ENCODE data around the gene TNFAIP8L3.

TNFAIP8L3 gene

DNA sequence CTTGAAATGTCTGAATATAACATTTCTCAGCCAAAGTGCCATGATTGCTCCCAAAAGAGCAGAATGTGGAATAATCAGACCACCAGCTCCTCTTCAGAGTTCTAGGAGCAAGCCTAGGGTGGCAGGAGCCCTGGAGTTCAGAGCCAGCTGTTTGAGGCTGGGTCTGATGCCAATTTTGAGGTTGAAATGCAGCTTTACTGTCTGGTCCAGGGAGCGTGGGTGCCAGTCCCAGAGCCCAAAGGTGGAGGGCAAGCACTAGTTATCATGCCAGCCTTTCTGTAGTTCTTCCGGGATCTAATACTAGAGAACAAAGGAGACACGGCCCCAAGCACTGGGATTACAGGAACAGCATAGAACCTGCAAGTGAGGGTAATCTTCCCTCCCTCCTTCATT, 69.3 kb downstream of the TNFAIP8L3 start:
- Histone ChIP-seq H3K4me2 (ENCODE audit: insufficient read depth, low read length) (no peak overlapping the region), H3K79me2 (ENCODE audit: insufficient read depth, low read length) (no peaks in the 10 kb centered on the region), H2AFZ (ENCODE audit: low read depth, low read length) (no peak overlapping the region), H3K4me3 (ENCODE audit: low read depth in 1 of 2, low read length in 2 of 2) (no peak overlapping the region), H3K9me3 (ENCODE audit: insufficient read depth, low read length, severe bottlenecking) (no peaks in the 10 kb centered on the region), H3K9ac (ENCODE audit: low read depth, low read length) (no peak overlapping the region), H3K27ac (ENCODE audit: low read length) (no peak overlapping the region), H4K20me1 (ENCODE audit: insufficient read depth, low read length) (no peaks in the 10 kb centered on the region), H3K4me1 (ENCODE audit: insufficient read depth, low read length) (no peaks in the 10 kb centered on the region), H3K36me3 (ENCODE audit: insufficient read depth, low read length) (no peaks in the 10 kb centered on the region), H3K27me3 (ENCODE audit: insufficient read depth, low read length, poor library complexity) (no peaks in the 10 kb centered on the region)
- TF ChIP-seq, protein P1, sequence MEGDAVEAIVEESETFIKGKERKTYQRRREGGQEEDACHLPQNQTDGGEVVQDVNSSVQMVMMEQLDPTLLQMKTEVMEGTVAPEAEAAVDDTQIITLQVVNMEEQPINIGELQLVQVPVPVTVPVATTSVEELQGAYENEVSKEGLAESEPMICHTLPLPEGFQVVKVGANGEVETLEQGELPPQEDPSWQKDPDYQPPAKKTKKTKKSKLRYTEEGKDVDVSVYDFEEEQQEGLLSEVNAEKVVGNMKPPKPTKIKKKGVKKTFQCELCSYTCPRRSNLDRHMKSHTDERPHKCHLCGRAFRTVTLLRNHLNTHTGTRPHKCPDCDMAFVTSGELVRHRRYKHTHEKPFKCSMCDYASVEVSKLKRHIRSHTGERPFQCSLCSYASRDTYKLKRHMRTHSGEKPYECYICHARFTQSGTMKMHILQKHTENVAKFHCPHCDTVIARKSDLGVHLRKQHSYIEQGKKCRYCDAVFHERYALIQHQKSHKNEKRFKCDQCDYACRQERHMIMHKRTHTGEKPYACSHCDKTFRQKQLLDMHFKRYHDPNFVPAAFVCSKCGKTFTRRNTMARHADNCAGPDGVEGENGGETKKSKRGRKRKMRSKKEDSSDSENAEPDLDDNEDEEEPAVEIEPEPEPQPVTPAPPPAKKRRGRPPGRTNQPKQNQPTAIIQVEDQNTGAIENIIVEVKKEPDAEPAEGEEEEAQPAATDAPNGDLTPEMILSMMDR (IDR thresholded peaks at IDR 0.05; ENCODE audit: borderline replicate concordance, extremely low read depth, low read length, poor library complexity, severe bottlenecking): no peak
- TF ChIP-seq EZH2 (IDR thresholded peaks at IDR 0.05; ENCODE audit: borderline replicate concordance, low read depth, low read length, severe bottlenecking): no peak
- DNase-seq: no peak
- no peak for ATAC-seq (ENCODE audit: insufficient read depth, low read depth)

DNA sequence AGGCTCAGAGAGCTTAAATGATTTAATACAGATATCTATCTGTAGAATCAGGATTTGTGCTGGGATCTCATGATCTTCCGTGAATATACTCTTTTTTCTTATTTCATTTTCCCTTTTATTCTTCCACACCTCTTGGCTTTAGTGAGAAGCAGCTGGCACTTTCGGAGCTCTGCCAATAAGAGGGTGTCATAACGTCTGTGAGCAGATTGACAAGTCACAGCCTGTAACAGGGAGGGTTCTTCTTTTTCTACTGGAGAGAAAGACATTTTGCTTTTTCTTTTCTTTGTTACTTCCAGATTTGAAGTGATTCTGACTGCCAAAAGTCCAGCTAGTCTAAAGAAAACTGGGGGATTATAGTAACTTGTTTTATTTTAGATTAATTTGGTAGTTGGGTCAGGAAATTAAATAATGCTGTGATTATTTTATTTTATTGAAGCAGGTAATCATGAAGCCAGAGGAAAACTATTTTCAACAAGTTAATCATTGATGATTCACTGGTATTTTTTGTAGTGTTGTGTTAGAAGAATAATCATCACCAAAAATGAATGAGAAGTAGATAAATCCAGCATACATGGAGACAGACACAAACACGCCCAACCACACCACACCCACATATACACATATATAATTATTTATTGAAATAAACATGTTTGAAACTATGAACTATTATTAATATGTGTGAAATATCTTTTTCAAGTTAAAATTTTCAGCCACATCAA, 69.8 kb downstream of the TNFAIP8L3 start:
- no peak for ATAC-seq (ENCODE audit: insufficient read depth, low read depth)
- Histone ChIP-seq H3K9me3 (ENCODE audit: insufficient read depth, low read length, severe bottlenecking) (no peaks in the 10 kb centered on the region), H3K79me2 (ENCODE audit: insufficient read depth, low read length) (no peaks in the 10 kb centered on the region), H2AFZ (ENCODE audit: low read depth, low read length) (no peak overlapping the region), H3K27ac (ENCODE audit: low read length) (no peak overlapping the region), H3K9ac (ENCODE audit: low read depth, low read length) (no peak overlapping the region), H3K4me3 (ENCODE audit: low read depth in 1 of 2, low read length in 2 of 2) (no peak overlapping the region), H3K4me1 (ENCODE audit: insufficient read depth, low read length) (no peaks in the 10 kb centered on the region), H4K20me1 (ENCODE audit: insufficient read depth, low read length) (no peaks in the 10 kb centered on the region), H3K36me3 (ENCODE audit: insufficient read depth, low read length) (no peaks in the 10 kb centered on the region), H3K27me3 (ENCODE audit: insufficient read depth, low read length, poor library complexity) (no peaks in the 10 kb centered on the region), H3K4me2 (ENCODE audit: insufficient read depth, low read length) (no peak overlapping the region)
- DNase-seq: no peak
- TF ChIP-seq, protein P1 (IDR thresholded peaks at IDR 0.05; ENCODE audit: borderline replicate concordance, extremely low read depth, low read length, poor library complexity, severe bottlenecking): no peak
- TF ChIP-seq EZH2 (IDR thresholded peaks at IDR 0.05; ENCODE audit: borderline replicate concordance, low read depth, low read length, severe bottlenecking): no peak

DNA sequence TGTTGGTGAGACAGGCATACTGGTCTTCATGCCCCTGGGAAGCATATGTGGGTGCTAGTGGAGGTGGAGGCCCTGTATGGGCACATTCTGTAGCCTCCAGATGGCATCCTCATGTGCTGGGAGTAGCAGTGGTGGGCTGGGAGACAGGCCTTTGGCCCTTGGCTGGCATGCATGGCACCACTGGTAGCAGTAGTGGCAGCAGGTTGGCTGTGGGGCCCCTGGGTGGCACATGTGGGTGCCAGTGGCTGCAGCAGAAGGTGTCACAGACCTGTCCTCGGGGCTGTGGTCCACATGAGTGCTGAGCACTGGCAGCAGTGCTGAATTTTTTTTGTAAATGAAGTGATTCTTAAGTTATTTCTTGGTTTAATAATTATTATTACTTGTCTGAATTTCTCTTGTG, 71.2 kb downstream of the TNFAIP8L3 start:
- Histone ChIP-seq H3K27ac (ENCODE audit: low read length) (no peak overlapping the region), H3K9me3 (ENCODE audit: insufficient read depth, low read length, severe bottlenecking) (no peaks in the 10 kb centered on the region), H3K36me3 (ENCODE audit: insufficient read depth, low read length) (no peaks in the 10 kb centered on the region), H4K20me1 (ENCODE audit: insufficient read depth, low read length) (no peaks in the 10 kb centered on the region), H3K4me1 (ENCODE audit: insufficient read depth, low read length) (no peaks in the 10 kb centered on the region), H3K79me2 (ENCODE audit: insufficient read depth, low read length) (no peaks in the 10 kb centered on the region), H3K27me3 (ENCODE audit: insufficient read depth, low read length, poor library complexity) (no peaks in the 10 kb centered on the region), H3K9ac (ENCODE audit: low read depth, low read length) (no peak overlapping the region), H2AFZ (ENCODE audit: low read depth, low read length) (no peak overlapping the region), H3K4me2 (ENCODE audit: insufficient read depth, low read length) (no peak overlapping the region), H3K4me3 (ENCODE audit: low read depth in 1 of 2, low read length in 2 of 2) (no peak overlapping the region)
- ATAC-seq (ENCODE audit: insufficient read depth, low read depth): no peak
- no peak for DNase-seq
- TF ChIP-seq, protein P1 (IDR thresholded peaks at IDR 0.05; ENCODE audit: borderline replicate concordance, extremely low read depth, low read length, poor library complexity, severe bottlenecking): no peak
- TF ChIP-seq EZH2 (IDR thresholded peaks at IDR 0.05; ENCODE audit: borderline replicate concordance, low read depth, low read length, severe bottlenecking): no peak
